HPDE6-E6E7 (cell line): Measurements from ENCODE around the gene IRAK2.

Experiments
- DNase-seq: peaks from one replicate; pipeline ENCODE4 v3.0.0; 2011; ENCODE audit warnings: missing footprints; ENCODE audit errors: extremely low spot score

IRAK2 gene

GRCh38 chr3:10281951-10282350, 117.2 kb downstream of the IRAK2 start:
- DNase-seq, result no peak

- no peak for DNase-seq
These were observed 118.9 kb downstream of the IRAK2 start for GRCh38 chr3:10283638-10284037.

GRCh38 chr3:10284496-10284895, 119.8 kb downstream of the IRAK2 start:
- DNase-seq, result no peak

- DNase-seq, result no peak
These were observed 120.8 kb downstream of the IRAK2 start for GRCh38 chr3:10285272-10286132.

- no peak for DNase-seq
These were observed 121.4 kb downstream of the IRAK2 start for GRCh38 chr3:10286133-10286524.

- peak; percentile 34 for DNase-seq
These were observed 122.0 kb downstream of the IRAK2 start for GRCh38 chr3:10286596-10287295.

GRCh38 chr3:10287936-10288574, 123.3 kb downstream of the IRAK2 start:
- DNase-seq, result no peak

- no peak for DNase-seq
These were observed 123.8 kb downstream of the IRAK2 start for GRCh38 chr3:10288575-10288960.

- DNase-seq, result no peak
These were observed 124.4 kb downstream of the IRAK2 start for GRCh38 chr3:10289077-10289476.

GRCh38 chr3:10289787-10290355, 125.2 kb downstream of the IRAK2 start:
- no peak for DNase-seq

- DNase-seq, result no peak
These were observed 125.9 kb downstream of the IRAK2 start for GRCh38 chr3:10290481-10291176.

GRCh38 chr3:10291641-10292040, 126.9 kb downstream of the IRAK2 start:
- no peak for DNase-seq

- no peak for DNase-seq
These were observed 128.0 kb downstream of the IRAK2 start, which contains the start of gene GHRL for GRCh38 chr3:10292505-10293419. Gene GHRL, minus strand, starts transcription at chr3:10292947. Its CDS starts 2,767 bp downstream, at chr3:10290180.
